MCF 10A (cell line): ENCODE measurements around the gene P2RX1. TPM values are rescaled to one million over a fixed set of nuclear protein-coding genes. Genes with fewer than 3 reads are reported as not detected.

Source experiments
- BruUV-seq: library from RNA; stranded (reverse); fragments of 400-500 nt; replicated peaks from 2 replicates; lab custom pipeline; 2021; lab: Mats Ljungman, UMichigan
- CTCF ChIA-PET: fragments of 300-600 bp; sonication (Branson Sonifier 250); formaldehyde crosslinking; extraction: SDS; loops from one replicate; lab custom pipeline; 2021; ENCODE audit warnings: antibody characterized with exemption, inconsistent platforms; lab: Yijun Ruan, JAX
- POLR2A ChIA-PET: fragments of 300-600, 350-650 bp; sonication (Branson Sonifier 250); formaldehyde crosslinking; extraction: SDS; loops from one replicate; lab custom pipeline; 2020; ENCODE audit warnings: antibody characterized with exemption, inconsistent platforms; lab: Yijun Ruan, JAX
- DNase-seq: peaks from one replicate; pipeline ENCODE4 v3.0.0-alpha.2; 2018; ENCODE audit not compliant: unreplicated experiment
- H3K27ac Mint-ChIP-seq: one replicate; pipeline ENCODE4 v1.8.0; 2022; ENCODE audit warnings: mild to moderate bottlenecking, low read depth, mixed read lengths; ENCODE audit not compliant: unreplicated experiment
- H3K27me3 Mint-ChIP-seq: one replicate; pipeline ENCODE4 v1.8.0; 2022; ENCODE audit warnings: mixed read lengths; ENCODE audit not compliant: insufficient read depth, unreplicated experiment
- H3K36me3 Mint-ChIP-seq: one replicate; pipeline ENCODE4 v1.8.0; 2022; ENCODE audit warnings: mild to moderate bottlenecking, moderate library complexity, mixed read lengths; ENCODE audit not compliant: insufficient read depth, unreplicated experiment
- H3K4me1 Mint-ChIP-seq: one replicate; pipeline ENCODE4 v1.8.0; 2022; ENCODE audit warnings: mixed read lengths; ENCODE audit not compliant: insufficient read depth, unreplicated experiment
- H3K4me3 Mint-ChIP-seq: one replicate; pipeline ENCODE4 v1.8.0; 2022; ENCODE audit warnings: mild to moderate bottlenecking, moderate library complexity, mixed read lengths; ENCODE audit not compliant: unreplicated experiment
- H3K9me3 Mint-ChIP-seq: one replicate; pipeline ENCODE4 v1.8.0; 2022; ENCODE audit warnings: mixed read lengths; ENCODE audit not compliant: unreplicated experiment
- intact Hi-C: fragments of 100-400 bp; cut with micrococcal nuclease; formaldehyde crosslinking; loops from 2 replicates; pipeline ENCODE4 v1.14.1; 2022
- total RNA-seq: library from RNA; stranded (reverse); gene quantifications from 2 replicates; pipeline ENCODE4 v1.2.3, GENCODE V29; 2022
- TF ChIP-seq, protein P1 (sequence below): fragments of 200-600 bp; IDR thresholded peaks from one replicate; pipeline ENCODE4 v1.8.0; 2022; ENCODE audit warnings: antibody characterized with exemption, mild to moderate bottlenecking; ENCODE audit not compliant: unreplicated experiment

The P2RX1 gene
- total RNA-seq, 1 experiment from 2014 or later, result not detected

DNA sequence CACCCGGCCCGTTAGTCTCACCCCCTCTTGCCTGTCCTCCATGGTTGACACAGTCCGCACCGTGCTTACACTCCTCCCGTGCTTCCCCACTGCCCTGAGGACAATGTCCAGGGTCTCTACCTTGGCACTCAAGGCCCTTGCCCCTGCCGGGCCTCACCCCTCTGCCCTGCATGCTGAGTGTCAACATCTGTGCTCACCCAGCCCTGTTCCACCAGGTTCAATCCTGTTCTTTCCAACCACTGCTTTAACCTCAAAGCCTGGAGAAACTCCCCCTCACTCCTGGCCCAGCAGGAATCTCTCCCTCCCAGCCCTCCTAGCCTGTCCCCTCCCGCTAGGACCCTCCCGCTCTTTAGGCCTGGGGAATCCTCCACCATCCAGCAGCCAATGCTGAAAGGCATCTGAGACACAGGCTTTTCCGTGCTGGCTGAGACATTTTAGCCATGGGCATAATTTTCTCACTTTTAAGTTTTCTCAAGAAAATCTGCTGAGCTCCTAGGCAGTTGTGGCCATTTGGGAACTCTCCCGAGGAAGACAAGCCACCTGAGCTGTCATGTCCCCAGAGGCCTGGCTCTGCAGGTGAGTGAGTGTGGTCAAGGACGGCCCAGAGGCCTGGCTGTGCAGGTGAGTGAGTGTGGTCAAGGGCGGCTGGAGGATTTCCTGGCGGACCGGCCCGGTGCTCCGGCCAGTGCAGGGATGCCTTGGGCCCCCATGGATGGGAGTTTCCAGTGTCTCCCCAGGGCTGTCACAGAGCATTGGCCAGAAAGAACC is 10.8 kb upstream of the P2RX1 start:
- H3K4me3 Mint-ChIP-seq, result no peak overlapping the region
- H3K27me3 Mint-ChIP-seq, result peaks cover 15% of the 10 kb centered on the region
- no peaks in the 10 kb centered on the region for H3K9me3 Mint-ChIP-seq
- H3K36me3 Mint-ChIP-seq, result no peaks in the 10 kb centered on the region
- no peak overlapping the region for H3K27ac Mint-ChIP-seq
- POLR2A ChIA-PET, result no interaction called here
- no peaks in the 10 kb centered on the region for H3K4me1 Mint-ChIP-seq
- TF ChIP-seq, protein P1, sequence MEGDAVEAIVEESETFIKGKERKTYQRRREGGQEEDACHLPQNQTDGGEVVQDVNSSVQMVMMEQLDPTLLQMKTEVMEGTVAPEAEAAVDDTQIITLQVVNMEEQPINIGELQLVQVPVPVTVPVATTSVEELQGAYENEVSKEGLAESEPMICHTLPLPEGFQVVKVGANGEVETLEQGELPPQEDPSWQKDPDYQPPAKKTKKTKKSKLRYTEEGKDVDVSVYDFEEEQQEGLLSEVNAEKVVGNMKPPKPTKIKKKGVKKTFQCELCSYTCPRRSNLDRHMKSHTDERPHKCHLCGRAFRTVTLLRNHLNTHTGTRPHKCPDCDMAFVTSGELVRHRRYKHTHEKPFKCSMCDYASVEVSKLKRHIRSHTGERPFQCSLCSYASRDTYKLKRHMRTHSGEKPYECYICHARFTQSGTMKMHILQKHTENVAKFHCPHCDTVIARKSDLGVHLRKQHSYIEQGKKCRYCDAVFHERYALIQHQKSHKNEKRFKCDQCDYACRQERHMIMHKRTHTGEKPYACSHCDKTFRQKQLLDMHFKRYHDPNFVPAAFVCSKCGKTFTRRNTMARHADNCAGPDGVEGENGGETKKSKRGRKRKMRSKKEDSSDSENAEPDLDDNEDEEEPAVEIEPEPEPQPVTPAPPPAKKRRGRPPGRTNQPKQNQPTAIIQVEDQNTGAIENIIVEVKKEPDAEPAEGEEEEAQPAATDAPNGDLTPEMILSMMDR, result no peak
- no TSS peak for BruUV-seq
- DNase-seq, result no peak
- CTCF ChIA-PET, result interaction anchor here (1.3 kb wide), 1 partner anchor 13 kb away, joined by 3 read pairs; no protein-coding TSS in a partner anchor
- intact Hi-C loops, result no loop called here

DNA sequence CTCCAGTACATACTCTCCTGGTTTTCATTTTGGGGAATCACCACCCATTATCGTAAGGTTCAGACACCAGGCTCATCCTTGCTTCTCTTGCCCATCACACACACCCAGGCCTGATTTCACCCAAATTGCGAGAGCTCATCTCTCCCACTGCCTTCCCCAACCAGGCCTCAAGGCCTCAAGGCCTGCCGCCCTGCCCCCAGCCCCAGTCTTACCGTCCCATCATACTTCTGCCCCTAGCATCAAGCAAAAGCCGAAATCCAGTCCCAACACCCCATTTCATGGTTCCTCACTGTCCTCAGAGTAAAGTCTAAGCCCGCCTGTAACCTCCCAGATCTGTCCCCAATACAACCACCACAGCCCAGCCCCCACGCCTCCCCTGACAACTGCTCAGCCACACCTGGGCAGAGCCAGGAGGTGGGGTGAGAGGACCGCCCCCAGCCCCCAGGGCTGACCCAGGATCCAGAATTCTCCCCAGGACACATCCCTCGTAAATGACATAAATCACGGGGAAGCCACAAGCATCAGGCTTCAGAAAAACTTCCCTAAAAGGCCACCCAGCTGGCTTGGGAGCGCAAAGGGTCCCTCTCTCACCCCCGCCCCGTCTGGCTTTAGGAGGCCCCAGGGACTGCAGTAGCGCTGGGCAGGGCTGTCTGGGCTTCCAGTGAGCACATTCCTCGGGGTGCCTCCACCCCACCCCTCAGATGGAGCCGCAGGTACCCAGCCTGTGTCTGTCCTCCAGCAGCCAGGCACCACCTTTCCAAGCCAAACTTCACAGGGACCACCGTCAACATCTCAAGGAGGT is 9.6 kb upstream of the P2RX1 start:
- no peaks in the 10 kb centered on the region for H3K36me3 Mint-ChIP-seq
- ChIA-PET CTCF (interaction anchor here (0.8 kb wide), 1 partner anchor 79 kb away, joined by 4 read pairs; no protein-coding TSS in a partner anchor), POLR2A (interaction anchor here (0.6 kb wide), 1 partner anchor 490 kb away, joined by 3 read pairs; no protein-coding TSS in a partner anchor)
- H3K27ac Mint-ChIP-seq, result no peak overlapping the region
- TF ChIP-seq, protein P1, result no peak
- no peaks in the 10 kb centered on the region for H3K4me1 Mint-ChIP-seq
- no peak overlapping the region for H3K4me3 Mint-ChIP-seq
- no peaks in the 10 kb centered on the region for H3K9me3 Mint-ChIP-seq
- intact Hi-C loops, result no loop called here
- BruUV-seq, result no TSS peak
- DNase-seq, result no peak
- peaks cover 15% of the 10 kb centered on the region for H3K27me3 Mint-ChIP-seq

DNA sequence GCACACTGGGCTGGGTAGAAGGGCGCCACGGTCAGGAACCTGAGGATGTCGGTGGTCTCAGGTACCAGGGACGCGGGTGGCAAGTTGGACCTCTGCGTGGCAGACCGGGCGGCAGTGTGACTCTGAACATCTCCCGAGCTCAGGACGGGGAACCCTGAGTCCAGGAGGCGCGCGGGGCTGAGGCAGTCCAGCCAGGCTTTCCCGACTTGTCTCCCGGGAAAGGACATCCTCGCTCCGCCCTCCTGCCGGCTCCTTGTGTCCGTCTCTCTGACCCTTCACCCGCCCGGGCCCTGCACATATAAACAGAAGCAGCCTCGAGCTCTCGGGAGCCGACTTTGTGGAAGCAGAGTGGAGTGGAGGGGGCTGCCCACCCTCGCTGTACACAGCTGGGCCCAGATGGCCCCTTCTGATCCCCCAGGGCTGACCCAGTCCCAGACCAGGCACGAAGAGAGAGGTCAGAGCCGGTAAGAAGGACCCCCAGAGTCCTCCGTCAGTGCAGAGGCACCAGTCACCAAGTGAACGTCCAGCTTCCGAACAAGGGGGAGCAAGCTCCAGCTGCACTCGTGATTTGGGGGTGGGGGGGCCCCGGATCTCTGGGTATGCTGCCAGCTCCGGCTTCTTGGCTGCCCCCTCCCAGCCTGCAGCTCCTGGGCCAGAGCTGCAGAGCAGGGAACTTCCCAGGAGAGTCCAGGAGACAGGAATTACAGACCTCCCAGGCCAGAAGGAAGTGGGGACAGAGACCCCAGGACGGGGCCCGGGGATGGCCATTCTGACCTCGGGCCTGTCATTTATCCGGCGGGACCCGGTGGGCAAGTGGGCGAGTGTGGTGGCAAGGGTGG is 8.5 kb upstream of the P2RX1 start:
- no peaks in the 10 kb centered on the region for H3K4me1 Mint-ChIP-seq
- no TSS peak for BruUV-seq
- TF ChIP-seq, protein P1, result no peak
- no peak overlapping the region for H3K4me3 Mint-ChIP-seq
- CTCF ChIA-PET, result interaction anchor here (0.7 kb wide), 1 partner anchor 12 kb away, joined by 3 read pairs; no protein-coding TSS in a partner anchor
- DNase-seq, result no peak
- H3K36me3 Mint-ChIP-seq, result no peaks in the 10 kb centered on the region
- POLR2A ChIA-PET, result no interaction called here
- no peaks in the 10 kb centered on the region for H3K9me3 Mint-ChIP-seq
- intact Hi-C loops, result no loop called here
- H3K27me3 Mint-ChIP-seq, result peaks cover 15% of the 10 kb centered on the region
- no peak overlapping the region for H3K27ac Mint-ChIP-seq
